ENCODE results near the gene FAM13C. TPM values are rescaled to one million over a fixed set of nuclear protein-coding genes. Genes with fewer than 3 reads are reported as not detected.
"Not testable (repeated sequence)": the region's sequence is repeated elsewhere in the genome, so short reads cannot be mapped to it uniquely, and the experiment has no call there.

The FAM13C gene
- total RNA-seq, 4 donors from 2014 or later = 1.8 to 47.9 (median 5.7) TPM

DNA sequence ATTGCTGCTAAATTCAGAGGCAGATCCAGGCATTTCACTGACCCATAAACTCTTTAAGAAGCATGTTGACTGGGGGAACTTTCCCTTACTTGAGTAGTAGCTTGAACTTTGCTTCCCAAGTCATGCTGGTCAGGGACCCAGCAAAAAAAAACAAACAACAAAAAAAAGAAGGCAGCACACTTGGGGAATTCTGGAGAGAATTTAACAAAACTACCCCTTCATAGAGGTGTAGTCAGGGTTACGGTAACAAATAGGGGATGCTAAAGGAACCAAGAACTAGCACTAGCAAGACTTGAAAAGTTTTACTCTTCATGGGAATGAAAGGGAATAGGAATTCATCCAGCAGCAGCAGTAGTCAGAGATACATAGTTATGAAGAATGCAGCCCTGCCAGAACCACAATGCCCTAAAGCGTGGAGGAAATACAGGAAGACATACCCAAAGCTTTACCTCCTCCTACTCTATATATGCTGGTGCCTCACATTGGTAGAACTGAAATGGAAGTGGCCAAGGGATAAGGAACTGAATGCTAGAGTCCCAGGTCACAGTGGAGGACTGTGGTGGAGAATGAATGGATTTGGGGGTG, 118.6 kb downstream of the FAM13C start:
- Histone ChIP-seq H3K27ac (no peak overlapping the region), H3K36me3 (peaks cover 0 to 22% (median 0%) of the 10 kb centered on the region in 3 donors), H3K27me3 (no peaks in the 10 kb centered on the region), H3K4me3 (no peak overlapping the region), H3K9me3 (no peaks in the 10 kb centered on the region), H3K4me1 (no peaks in the 10 kb centered on the region)
- no peak for TF ChIP-seq POLR2A (IDR thresholded peaks at IDR 0.05)
- TF ChIP-seq, protein P1, sequence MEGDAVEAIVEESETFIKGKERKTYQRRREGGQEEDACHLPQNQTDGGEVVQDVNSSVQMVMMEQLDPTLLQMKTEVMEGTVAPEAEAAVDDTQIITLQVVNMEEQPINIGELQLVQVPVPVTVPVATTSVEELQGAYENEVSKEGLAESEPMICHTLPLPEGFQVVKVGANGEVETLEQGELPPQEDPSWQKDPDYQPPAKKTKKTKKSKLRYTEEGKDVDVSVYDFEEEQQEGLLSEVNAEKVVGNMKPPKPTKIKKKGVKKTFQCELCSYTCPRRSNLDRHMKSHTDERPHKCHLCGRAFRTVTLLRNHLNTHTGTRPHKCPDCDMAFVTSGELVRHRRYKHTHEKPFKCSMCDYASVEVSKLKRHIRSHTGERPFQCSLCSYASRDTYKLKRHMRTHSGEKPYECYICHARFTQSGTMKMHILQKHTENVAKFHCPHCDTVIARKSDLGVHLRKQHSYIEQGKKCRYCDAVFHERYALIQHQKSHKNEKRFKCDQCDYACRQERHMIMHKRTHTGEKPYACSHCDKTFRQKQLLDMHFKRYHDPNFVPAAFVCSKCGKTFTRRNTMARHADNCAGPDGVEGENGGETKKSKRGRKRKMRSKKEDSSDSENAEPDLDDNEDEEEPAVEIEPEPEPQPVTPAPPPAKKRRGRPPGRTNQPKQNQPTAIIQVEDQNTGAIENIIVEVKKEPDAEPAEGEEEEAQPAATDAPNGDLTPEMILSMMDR (IDR thresholded peaks at IDR 0.05) = no peak
- DNase-seq = no peak

DNA sequence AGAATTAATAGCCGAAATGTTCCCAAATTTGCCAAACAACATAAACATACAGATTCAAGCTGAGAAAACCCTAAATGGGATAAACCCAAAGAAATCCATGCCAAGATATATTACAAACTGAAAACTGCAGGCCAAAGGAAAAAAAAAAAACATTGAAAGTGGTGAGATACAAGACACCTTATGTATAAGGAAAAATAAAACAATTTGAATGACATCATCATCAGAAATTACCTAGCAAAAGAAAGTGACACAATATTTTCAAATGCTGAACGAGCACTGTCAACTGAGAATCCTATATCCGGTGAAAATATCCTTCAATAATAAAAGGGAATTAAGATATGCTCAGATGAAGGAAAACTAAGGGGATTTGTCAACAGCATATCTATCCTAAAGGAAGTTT, 119.4 kb downstream of the FAM13C start:
- Histone ChIP-seq H3K36me3 (peaks cover 0 to 25% (median 0%) of the 10 kb centered on the region in 3 donors), H3K4me3 (no peak overlapping the region), H3K4me1 (no peaks in the 10 kb centered on the region), H3K27ac (no peak overlapping the region), H3K9me3 (no peaks in the 10 kb centered on the region), H3K27me3 (no peaks in the 10 kb centered on the region)
- TF ChIP-seq POLR2A (IDR thresholded peaks at IDR 0.05) = no peak
- TF ChIP-seq, protein P1 (IDR thresholded peaks at IDR 0.05) = no peak
- DNase-seq = no peak

DNA sequence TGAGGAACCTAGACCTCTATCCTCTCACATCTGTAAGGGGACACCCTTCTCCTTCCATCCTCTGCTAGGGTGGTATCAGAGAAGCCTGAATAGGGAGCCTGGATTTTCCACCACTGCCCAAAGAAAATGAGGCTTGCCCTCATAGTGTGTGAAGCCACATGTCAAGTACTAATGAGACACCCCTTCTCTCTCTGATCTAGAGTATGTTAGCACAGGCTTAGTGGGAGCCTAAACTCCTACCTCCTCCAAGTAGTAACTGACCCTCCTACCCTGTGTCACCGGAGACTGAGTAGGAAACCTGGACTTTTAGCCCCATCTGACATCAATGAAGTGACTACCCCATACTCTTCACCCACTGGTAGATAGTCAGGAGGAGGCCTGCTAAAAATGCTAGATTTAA, 120.3 kb downstream of the FAM13C start:
- no peak for TF ChIP-seq POLR2A (IDR thresholded peaks at IDR 0.05)
- TF ChIP-seq, protein P1 (IDR thresholded peaks at IDR 0.05) = no peak
- no peak for DNase-seq
- no peak overlapping the region for H3K4me3 ChIP-seq
- H3K36me3 ChIP-seq = peaks cover 0 to 23% (median 0%) of the 10 kb centered on the region in 3 donors
- no peaks in the 10 kb centered on the region for H3K27me3 ChIP-seq
- H3K4me1 ChIP-seq = no peaks in the 10 kb centered on the region
- no peaks in the 10 kb centered on the region for H3K9me3 ChIP-seq
- no peak overlapping the region for H3K27ac ChIP-seq

DNA sequence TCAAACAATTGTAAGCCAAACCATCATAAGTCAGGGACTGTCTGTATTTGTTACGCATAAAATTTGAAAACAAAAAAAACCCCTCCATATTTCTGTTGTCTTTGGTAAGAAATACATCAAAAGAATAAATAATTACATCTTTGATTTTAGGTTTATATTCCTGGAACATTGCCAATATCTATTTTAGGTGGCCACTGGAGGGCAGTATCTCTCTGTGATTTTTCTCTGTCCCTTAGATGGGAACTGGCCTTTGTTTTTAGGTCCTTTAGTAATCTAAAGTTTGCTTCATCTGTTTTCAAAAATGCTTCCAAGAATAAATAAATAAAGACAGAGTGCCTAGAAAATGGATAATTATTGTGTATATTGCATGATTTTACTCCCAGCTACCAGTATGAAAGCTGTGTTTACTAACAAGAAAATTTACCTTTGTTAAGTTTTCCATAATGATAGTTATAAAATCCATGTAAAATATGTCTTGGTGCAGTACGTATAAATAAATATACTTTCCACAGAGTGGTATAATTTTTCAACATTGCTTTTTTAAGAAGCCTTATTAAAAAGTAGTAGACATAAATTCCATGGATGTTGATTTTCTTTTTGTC, 121.7 kb downstream of the FAM13C start:
- peaks cover 0 to 17% (median 0%) of the 10 kb centered on the region in 3 donors for H3K36me3 ChIP-seq
- H3K4me1 ChIP-seq = no peaks in the 10 kb centered on the region
- no peak for TF ChIP-seq POLR2A (IDR thresholded peaks at IDR 0.05)
- TF ChIP-seq, protein P1 (IDR thresholded peaks at IDR 0.05) = peak in 5 of 6 experiments; percentile 38 to 83 (median 62)
- no peaks in the 10 kb centered on the region for H3K27me3 ChIP-seq
- H3K27ac ChIP-seq = no peak overlapping the region
- no peaks in the 10 kb centered on the region for H3K9me3 ChIP-seq
- DNase-seq = no peak
- H3K4me3 ChIP-seq = no peak overlapping the region

DNA sequence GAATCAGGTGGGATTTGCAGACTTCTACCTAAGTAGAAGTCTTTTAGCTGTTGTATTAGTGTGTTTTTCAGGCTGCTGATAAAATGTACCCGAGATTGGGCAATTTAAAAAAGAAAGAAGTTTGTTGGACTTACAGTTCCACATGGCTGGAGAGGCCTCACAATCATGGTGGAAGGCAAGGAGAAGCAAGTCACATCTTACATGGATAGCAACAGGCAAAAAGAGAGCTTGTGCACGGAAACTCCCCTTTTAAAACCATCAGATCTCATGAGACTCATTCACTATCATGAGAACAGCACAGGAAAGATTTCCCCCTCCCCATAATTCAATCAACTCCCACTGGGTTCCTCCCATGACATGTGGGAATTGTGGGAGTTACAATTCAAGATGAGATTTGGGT, 123.2 kb downstream of the FAM13C start:
- H3K27ac ChIP-seq, H3K4me1 ChIP-seq, DNase-seq, H3K9me3 ChIP-seq, H3K4me3 ChIP-seq, H3K27me3 ChIP-seq: not testable (repeated sequence)
- peaks cover 0 to 13% (median 0%) of the 10 kb centered on the region in 3 donors for H3K36me3 ChIP-seq

DNA sequence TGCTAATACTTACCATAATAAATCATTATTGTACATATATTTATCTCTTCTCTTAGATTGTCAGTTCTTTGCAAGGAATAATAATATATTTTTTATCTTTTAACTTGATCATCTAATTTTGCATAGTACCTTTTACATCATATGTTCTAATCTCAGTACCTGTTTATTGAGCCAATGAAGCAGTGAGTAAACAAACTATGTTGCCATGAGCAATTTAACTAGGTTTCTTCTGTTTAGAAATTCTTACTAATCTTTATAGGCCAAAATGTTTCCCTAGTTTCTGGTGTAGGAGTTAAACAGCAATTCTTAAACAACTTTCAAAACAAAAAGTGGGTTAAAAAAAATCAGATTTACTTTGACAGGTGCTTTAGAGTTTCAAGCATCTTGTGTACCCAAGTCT, 124.6 kb downstream of the FAM13C start:
- Histone ChIP-seq H3K9me3 (no peaks in the 10 kb centered on the region), H3K36me3 (peaks cover 0 to 13% (median 0%) of the 10 kb centered on the region in 3 donors), H3K4me3 (no peak overlapping the region), H3K27me3 (no peaks in the 10 kb centered on the region), H3K27ac (no peak overlapping the region), H3K4me1 (no peaks in the 10 kb centered on the region)
- DNase-seq = no peak
- TF ChIP-seq POLR2A (IDR thresholded peaks at IDR 0.05) = no peak
- TF ChIP-seq, protein P1 (IDR thresholded peaks at IDR 0.05) = no peak

Measured in Peyer's patch (tissue), 4 donors.